Ishikawa (cell line): Measurements from ENCODE around the gene HK3.

ENCODE experiments used
- CEBPB ChIP-seq: IDR thresholded peaks from 2 replicates; pipeline ENCODE4 v1.6.1; 2012
- CREB1 ChIP-seq: IDR thresholded peaks from 2 replicates; pipeline ENCODE4 v1.6.1; 2012; ENCODE audit warnings: low read depth
- EGR1 ChIP-seq: IDR thresholded peaks from 2 replicates; pipeline ENCODE4 v1.6.1; 2012
- EP300 ChIP-seq: IDR thresholded peaks from 2 replicates; pipeline ENCODE4 v1.6.1; 2012; ENCODE audit warnings: borderline replicate concordance
- FOXM1 ChIP-seq: IDR thresholded peaks from 2 replicates; pipeline ENCODE4 v1.6.1; 2012; ENCODE audit warnings: low read depth, borderline replicate concordance
- NFIC ChIP-seq: IDR thresholded peaks from 2 replicates; pipeline ENCODE4 v1.6.1; 2012
- RAD21 ChIP-seq: IDR thresholded peaks from 2 replicates; pipeline ENCODE4 v1.6.1; 2012; ENCODE audit warnings: low read depth
- TAF1 ChIP-seq: IDR thresholded peaks from 2 replicates; pipeline ENCODE4 v1.6.1; 2012; ENCODE audit warnings: low read depth, mild to moderate bottlenecking
- TCF12 ChIP-seq: IDR thresholded peaks from 2 replicates; pipeline ENCODE4 v1.6.1; 2012; ENCODE audit warnings: low read depth
- TEAD4 ChIP-seq: IDR thresholded peaks from 2 replicates; pipeline ENCODE4 v1.6.1; 2012
- YY1 ChIP-seq: IDR thresholded peaks from 2 replicates; pipeline ENCODE4 v1.6.1; 2012; ENCODE audit warnings: low read depth
- ZBTB7A ChIP-seq: IDR thresholded peaks from 2 replicates; pipeline ENCODE4 v1.6.1; 2012; ENCODE audit warnings: low read depth
- TF ChIP-seq, protein P1 (sequence below): IDR thresholded peaks from 2 replicates; pipeline ENCODE4 v1.6.1; 2012
- TF ChIP-seq, protein P2 (sequence below): IDR thresholded peaks from 2 replicates; pipeline ENCODE4 v1.6.1; 2012
- TF ChIP-seq, protein P3 (sequence below): IDR thresholded peaks from 2 replicates; pipeline ENCODE4 v1.6.1; 2012; ENCODE audit warnings: low read depth, mild to moderate bottlenecking

The HK3 gene

DNA sequence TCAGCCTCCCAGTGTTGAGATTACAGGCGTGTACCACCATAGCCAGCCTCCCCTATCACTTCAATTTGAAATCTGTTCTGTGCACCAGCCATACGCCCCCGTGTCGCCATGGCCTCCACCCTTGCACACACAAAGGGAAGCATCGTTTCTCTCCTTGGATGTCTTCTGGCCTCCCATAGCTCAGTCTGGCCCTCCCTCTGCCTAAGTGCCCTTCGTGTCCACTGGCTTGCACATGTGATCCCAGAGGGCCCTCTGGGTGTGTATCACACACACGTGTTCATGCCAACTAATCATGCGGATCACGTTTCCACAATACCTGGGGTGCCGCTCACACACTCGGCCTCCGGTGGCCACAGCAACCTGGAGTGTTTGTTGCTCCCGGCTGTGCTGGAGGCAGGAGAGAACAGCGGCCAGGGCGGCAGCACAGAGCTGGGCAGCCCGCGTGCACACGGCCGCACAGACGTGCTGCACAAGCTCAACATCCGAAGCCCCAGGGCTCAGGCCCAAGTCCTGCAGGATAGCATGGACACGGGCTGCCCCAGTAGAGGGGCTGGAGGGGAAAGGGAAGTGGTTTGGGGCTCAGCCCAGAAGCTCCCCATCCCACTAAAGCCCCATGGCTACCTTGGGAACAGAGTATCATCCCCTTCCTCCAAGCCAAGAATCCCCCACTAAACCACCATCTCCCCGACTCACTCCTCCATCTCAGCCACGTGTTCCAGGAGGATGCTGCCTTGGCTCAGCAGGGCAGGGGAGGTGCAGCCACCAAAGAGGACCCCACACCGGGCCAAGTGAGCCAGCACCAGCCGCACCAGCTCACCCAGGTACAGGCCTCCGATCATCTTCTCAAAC, 10.9 kb downstream of the HK3 start:
- no peak for TF ChIP-seq FOXM1
- no peak for TF ChIP-seq EP300
- TF ChIP-seq TAF1 = no peak
- no peak for TF ChIP-seq YY1
- no peak for TF ChIP-seq NFIC
- TF ChIP-seq, protein P1, sequence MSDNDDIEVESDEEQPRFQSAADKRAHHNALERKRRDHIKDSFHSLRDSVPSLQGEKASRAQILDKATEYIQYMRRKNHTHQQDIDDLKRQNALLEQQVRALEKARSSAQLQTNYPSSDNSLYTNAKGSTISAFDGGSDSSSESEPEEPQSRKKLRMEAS = no peak
- no peak for TF ChIP-seq CREB1
- no peak for TF ChIP-seq RAD21
- no peak for TF ChIP-seq EGR1
- no peak for TF ChIP-seq TCF12
- no peak for TF ChIP-seq TEAD4
- TF ChIP-seq ZBTB7A = no peak
- TF ChIP-seq, protein P2, sequence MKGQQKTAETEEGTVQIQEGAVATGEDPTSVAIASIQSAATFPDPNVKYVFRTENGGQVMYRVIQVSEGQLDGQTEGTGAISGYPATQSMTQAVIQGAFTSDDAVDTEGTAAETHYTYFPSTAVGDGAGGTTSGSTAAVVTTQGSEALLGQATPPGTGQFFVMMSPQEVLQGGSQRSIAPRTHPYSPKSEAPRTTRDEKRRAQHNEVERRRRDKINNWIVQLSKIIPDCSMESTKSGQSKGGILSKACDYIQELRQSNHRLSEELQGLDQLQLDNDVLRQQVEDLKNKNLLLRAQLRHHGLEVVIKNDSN = no peak
- TF ChIP-seq CEBPB = no peak
- TF ChIP-seq, protein P3, sequence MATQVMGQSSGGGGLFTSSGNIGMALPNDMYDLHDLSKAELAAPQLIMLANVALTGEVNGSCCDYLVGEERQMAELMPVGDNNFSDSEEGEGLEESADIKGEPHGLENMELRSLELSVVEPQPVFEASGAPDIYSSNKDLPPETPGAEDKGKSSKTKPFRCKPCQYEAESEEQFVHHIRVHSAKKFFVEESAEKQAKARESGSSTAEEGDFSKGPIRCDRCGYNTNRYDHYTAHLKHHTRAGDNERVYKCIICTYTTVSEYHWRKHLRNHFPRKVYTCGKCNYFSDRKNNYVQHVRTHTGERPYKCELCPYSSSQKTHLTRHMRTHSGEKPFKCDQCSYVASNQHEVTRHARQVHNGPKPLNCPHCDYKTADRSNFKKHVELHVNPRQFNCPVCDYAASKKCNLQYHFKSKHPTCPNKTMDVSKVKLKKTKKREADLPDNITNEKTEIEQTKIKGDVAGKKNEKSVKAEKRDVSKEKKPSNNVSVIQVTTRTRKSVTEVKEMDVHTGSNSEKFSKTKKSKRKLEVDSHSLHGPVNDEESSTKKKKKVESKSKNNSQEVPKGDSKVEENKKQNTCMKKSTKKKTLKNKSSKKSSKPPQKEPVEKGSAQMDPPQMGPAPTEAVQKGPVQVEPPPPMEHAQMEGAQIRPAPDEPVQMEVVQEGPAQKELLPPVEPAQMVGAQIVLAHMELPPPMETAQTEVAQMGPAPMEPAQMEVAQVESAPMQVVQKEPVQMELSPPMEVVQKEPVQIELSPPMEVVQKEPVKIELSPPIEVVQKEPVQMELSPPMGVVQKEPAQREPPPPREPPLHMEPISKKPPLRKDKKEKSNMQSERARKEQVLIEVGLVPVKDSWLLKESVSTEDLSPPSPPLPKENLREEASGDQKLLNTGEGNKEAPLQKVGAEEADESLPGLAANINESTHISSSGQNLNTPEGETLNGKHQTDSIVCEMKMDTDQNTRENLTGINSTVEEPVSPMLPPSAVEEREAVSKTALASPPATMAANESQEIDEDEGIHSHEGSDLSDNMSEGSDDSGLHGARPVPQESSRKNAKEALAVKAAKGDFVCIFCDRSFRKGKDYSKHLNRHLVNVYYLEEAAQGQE = no peak

DNA sequence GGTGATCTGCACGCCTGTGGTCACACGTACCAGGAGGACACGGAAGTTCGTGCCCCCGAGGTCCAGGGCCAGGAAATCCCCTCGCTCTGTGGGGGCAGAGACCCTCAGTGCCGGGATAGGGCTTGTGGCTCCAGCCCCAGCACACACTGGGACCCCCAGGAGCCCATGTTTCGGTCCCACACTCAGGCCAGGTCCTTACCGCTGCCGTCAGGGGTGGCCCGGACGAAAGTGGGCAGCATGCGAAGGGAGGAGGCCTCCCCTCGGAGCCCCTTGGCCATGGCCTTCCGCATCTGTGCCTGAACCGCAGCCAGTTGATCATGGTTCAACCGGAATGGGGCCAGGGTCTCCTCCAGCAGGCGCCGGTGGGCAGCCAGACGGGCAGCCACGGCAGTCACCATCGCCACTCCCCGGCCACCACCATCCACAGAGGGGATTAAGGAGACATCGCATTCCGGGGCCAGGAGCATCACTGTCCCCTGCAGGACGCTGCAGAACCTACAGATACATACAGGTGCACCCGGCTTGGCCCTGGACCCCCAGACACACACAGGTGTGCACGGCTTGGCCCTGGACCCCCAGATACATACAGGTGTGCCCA, 11.8 kb downstream of the HK3 start:
- TF ChIP-seq CEBPB = no peak
- TF ChIP-seq TCF12 = no peak
- no peak for TF ChIP-seq RAD21
- TF ChIP-seq TEAD4 = no peak
- no peak for TF ChIP-seq YY1
- no peak for TF ChIP-seq EGR1
- TF ChIP-seq, protein P3 = no peak
- no peak for TF ChIP-seq EP300
- TF ChIP-seq FOXM1 = no peak
- no peak for TF ChIP-seq ZBTB7A

DNA sequence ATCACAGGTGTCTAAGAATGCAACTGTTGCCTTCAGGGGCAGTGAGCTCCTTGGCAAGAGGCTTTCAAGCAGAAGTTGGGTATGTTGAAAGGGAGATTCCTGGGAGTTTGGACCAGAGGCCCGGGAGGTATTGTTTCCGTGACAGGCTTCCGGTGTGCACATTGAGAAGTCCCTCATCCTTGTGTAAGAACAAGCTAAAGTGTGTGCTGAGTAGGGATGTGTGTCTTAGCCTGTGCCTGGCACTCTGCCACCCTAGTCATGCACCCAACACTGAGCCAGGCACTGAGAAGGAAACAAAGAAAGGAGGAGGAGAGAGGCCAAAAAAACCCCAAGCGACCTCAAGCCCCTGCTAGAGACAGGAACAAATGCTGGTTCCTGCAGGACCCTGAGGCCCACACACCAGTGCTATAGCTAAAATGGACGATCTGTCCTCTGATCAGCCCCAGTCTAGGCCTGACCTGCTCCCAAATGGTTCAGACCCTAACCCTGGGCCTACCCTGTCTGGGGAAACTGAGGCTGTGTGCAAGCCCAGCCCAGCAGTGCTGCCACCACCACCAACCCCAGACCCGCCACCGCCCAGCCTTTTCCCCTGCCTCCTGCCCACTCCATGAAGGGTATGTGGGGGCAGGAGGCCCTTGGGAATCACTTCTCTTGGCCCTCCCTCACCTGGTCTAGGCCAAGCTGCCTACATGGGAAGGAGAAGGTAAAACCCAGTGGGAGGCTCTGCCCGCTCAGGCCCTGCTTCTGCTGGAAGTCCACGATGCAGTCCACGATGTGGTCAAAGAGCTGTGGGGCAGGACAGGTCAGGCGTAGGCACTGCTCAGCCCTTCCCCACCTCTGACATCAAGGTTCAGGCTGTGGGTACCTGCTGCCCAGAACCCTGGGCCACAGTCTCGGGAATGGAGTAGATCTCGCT, 12.6 kb downstream of the HK3 start:
- TF ChIP-seq CREB1 (no peak), CEBPB (no peak), EP300 (no peak), FOXM1 (no peak), ZBTB7A (no peak), TEAD4 (no peak), YY1 (no peak), EGR1 (no peak), TAF1 (no peak)
- TF ChIP-seq, protein P3 = no peak
- TF ChIP-seq, protein P2 = no peak
- TF ChIP-seq, protein P1 = no peak
